HG03095 (cell line): ENCODE measurements around the gene ANTXR2.
"Not testable (repeated sequence)": the region's sequence is repeated elsewhere in the genome, so short reads cannot be mapped to it uniquely, and the experiment has no call there.

Experiments used
- ATAC-seq: cut with Tn5 transposase; IDR thresholded peaks from one replicate; pipeline ENCODE4 v1.9.1; 2021; ENCODE audit warnings: moderate library complexity; ENCODE audit not compliant: unreplicated experiment

Gene ANTXR2

GRCh38 chr4:79996851-79997250 is 76.2 kb downstream of the ANTXR2 start:
- ATAC-seq, result no peak

GRCh38 chr4:79993476-79993875 is 79.6 kb downstream of the ANTXR2 start:
- no peak for ATAC-seq

- ATAC-seq, result no peak
Measured at GRCh38 chr4:79991601-79992000, 81.4 kb downstream of the ANTXR2 start.

DNA sequence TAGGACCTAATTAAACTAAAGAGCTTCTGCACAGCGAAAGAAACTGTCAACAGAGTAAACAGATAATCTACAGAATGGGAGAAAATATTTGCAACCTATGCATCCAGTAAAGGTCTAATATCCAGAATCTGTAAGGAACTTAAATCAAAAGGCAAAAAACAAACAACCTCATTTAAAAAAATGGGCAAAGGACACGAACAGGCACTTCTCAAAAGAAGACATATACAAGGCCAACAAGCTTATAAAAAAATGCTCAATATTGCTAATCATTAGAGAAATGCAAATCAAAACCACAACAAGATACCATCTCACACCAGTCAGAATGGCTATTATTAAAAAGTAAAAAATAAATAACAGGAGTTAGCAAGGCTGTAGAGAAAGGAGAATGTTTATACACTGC is 81.9 kb downstream of the ANTXR2 start:
- not testable (repeated sequence) for ATAC-seq

DNA sequence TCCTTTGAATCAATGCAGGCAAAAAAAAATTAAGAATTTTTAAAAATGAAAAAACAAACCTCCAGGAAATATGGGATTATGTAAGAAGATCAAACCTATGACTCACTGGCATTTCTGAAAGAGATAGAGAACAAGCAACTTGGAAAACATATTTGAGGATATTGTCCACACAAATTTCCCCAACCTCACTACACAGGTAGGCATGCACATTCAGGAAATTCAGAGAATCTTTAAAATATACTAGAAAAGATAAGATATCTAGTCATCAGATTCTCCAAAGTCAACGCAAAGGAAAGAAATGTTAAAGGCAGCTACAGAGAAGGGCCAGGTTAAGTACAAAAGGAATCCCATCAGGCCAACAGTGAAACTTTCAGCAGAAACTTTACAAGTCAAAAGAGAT is 85.6 kb downstream of the ANTXR2 start:
- ATAC-seq, result no peak

DNA sequence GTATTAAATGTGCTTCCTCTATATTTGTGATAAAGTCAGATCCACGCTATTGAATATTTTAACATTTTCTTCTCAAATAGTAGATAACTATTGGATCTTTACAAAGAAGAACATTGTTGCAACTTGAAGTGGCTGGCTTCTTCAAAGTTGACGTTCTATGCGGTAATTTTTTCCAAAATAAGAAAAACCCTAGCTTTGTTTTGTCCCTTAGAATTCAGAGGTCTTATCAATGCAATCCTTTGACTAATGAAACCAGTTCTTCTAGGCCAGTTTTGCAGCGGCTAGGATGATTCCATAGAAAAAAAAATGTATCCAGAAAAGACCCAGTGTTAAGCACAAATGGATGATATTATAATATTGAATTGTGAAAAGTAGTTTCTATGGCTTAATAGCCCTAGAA is 89.6 kb downstream of the ANTXR2 start:
- no peak for ATAC-seq

- ATAC-seq, result no peak
Measured at GRCh38 chr4:79982601-79983322, 90.3 kb downstream of the ANTXR2 start.

GRCh38 chr4:79980448-79980847 is 92.6 kb downstream of the ANTXR2 start:
- ATAC-seq, result no peak

DNA sequence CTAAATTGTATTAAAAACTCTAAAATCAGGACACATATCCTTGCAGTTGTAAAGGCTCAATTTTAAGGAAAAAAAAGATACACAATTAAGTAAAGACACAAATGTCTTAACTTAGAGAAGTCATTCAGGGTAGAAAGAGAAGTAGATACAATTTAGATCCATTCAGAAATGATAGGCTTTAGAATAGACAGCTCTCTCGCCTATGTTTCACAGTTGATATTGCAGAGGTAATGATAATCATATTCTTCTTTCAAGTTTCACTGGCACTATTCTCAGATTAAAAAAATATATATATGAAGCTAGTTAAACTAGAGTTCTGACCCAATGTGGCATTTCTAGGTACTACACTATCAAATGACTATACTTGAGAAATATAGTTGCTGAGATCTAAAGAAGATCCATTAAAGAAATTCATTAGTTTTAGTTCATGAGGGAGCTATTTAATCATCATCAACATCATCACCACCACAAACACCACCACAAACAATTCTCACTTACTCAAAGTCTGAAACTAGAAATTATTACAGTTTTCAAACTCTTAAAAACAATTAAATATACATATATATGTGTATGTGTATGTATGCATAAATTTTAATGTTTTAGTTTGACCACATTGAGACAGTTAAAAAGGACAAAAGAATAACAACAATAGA is 93.1 kb downstream of the ANTXR2 start:
- ATAC-seq, result no peak

GRCh38 chr4:79977131-79977840 is 95.7 kb downstream of the ANTXR2 start:
- no peak for ATAC-seq

DNA sequence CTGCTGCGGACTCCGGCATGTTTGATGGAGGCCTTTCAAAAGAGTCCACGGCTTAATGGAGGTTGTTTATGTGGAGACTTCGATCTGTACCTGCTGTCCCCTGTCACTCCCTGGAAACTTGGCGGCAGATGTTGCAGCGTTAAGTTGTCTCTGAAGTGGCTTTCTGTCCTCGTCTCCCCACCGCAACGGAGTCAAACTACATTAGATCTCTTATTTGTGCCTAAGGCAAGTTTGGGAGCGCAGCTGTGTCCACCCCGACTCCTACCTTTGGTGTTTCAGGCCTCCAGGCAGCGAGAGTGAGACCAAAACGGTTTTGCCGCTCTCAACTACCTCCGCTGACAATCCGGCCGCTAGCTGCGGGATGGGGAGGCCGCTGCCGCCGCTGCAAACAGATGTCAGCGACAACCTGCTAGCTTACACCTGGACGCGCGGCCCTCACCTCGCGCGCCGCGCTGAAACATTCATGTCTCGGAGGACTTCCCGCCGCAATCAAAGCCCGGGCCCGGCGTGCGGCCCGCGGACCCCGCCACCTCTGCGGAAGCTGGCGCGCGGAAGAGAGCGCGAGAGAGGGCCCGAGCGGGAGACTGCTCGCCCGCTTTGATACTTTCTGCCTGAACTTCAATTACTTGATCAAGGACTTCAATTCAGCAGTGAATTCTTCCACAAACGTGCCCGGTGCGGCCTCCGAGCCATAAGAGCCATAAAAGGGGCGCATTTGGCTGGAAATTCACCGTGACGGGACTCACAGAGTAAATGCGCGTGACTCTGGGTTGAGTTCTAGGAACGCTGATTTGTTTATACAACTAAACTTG is 108.4 kb downstream of the ANTXR2 start:
- no peak for ATAC-seq

- no peak for ATAC-seq
Measured at GRCh38 chr4:79964020-79964399, 109.0 kb downstream of the ANTXR2 start.

- no peak for ATAC-seq
Measured at GRCh38 chr4:79959652-79960051, 113.4 kb downstream of the ANTXR2 start.

DNA sequence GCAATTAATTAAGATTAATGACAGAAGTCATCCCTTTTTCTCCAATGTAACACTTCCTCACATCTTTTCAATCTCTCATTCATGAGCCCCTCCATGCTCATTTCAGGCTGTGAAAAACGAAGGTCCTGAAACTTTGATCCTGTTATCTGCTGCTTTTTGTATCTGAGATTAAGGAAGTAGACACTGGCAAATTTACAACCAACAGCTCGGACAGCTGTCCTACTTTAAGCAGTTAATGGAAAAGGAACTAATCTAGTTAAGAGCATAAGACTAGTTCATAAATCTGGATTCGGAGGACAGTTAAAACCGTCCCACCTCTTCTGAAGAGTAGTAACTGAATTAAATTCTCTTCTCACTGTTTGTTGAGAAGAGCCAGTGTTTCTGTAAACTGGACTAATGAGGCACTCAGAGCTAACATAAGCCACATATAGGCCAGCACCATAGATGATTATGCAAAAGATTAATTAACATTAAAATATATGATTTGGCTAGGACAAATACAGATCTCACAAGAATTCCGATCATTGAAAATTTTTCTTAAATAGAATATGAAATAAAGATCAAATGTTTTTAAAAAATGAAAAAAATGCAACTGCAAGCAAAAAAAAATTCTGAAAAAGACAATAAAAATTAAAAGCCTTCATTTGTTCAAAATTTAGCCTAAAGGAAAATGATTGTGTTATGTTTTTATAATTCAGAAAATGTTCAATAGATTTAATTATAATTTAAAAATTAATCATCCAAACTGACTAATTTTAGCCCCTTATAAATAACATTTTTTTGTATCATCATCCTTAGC is 114.4 kb downstream of the ANTXR2 start:
- ATAC-seq, result no peak

DNA sequence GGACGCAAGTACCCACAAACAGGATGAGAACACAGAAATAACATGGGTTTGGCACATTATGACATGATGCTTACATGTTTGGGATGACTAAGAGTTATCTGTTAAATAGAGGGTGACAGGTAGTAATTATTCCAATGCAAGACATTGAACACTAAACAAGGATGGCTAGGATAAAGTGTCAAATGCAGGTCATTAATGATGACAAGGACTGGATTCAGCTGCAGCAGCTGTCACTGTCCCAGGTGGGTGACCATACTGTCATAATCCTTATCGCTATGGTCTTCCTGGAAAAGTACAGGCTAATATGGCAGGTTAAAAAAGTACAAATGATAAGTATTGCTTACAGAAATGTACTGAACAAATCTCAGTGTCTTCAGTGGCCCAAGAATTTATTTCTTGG is 123.9 kb downstream of the ANTXR2 start:
- ATAC-seq, result no peak

- ATAC-seq, result no peak
Measured at GRCh38 chr4:79948739-79949138, 124.3 kb downstream of the ANTXR2 start.

GRCh38 chr4:79948261-79948660 is 124.8 kb downstream of the ANTXR2 start:
- ATAC-seq, result no peak

GRCh38 chr4:79947386-79947785 is 125.6 kb downstream of the ANTXR2 start:
- ATAC-seq, result no peak

DNA sequence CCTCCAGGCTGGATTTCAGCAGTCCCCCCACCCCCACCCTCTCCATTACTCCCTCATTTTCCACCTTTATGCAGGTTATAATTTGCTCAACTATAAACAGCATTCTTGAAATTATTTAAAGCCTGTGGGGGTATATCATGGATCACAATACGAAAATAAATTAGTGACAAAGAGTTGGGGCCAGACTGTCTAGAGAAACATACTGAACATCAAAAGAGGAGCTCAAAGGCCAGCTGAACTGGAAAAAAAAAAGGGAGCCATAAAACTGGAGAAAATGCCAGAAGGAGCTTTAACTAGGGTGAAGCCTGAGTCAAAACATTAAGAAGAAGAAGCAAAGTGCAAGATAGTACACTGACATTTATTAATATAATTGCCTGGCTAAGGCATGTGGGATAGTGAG is 137.8 kb downstream of the ANTXR2 start:
- no peak for ATAC-seq

GRCh38 chr4:79934660-79935059 is 138.4 kb downstream of the ANTXR2 start:
- ATAC-seq, result no peak

DNA sequence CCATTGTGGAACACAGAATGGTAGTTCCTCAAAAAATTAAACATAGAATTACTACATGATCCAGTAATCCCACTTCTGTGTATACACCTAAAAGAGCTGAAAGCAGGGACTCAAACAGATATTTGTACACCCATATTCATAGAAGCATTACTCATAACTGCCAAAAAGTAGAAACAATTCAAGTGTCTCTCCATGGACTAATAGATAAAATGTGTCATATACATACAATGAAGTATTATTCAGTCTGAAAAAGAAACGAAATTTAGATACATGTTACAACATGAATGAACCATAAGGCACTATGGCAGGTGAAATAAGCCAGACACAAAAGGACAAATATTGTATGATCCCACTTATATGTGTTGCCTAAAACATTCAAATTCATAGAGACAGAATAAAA is 145.1 kb downstream of the ANTXR2 start:
- no peak for ATAC-seq
